Endodermal cell (in vitro differentiated cells): ENCODE data around the gene C16orf86. TPM values are rescaled to one million over a fixed set of nuclear protein-coding genes. Genes with fewer than 3 reads are reported as not detected.

Experiments
- DNase-seq: peaks from one replicate; pipeline ENCODE4 v3.0.0-alpha.2; 2017
- H3K27ac ChIP-seq: 2 replicates; pipeline ENCODE4 v1.5.1; 2013; ENCODE audit warnings: mild to moderate bottlenecking, low read depth, low read length, moderate library complexity
- H3K27me3 ChIP-seq: 2 replicates; pipeline ENCODE4 v1.6.1; 2013; ENCODE audit warnings: mild to moderate bottlenecking, low read length, moderate library complexity; ENCODE audit not compliant: insufficient read depth, control insufficient read depth, poor library complexity, severe bottlenecking
- H3K36me3 ChIP-seq: 2 replicates; pipeline ENCODE4 v1.7.0; 2013; ENCODE audit warnings: mild to moderate bottlenecking, low read length, moderate library complexity; ENCODE audit not compliant: control insufficient read depth, insufficient read depth
- H3K4me1 ChIP-seq: one replicate; pipeline ENCODE4 v1.7.0; 2013; ENCODE audit warnings: low read length; ENCODE audit not compliant: control insufficient read depth, insufficient read depth
- H3K4me3 ChIP-seq: 2 replicates; pipeline ENCODE4 v1.5.1; 2013; ENCODE audit warnings: mild to moderate bottlenecking, low read length, moderate library complexity
- H3K9ac ChIP-seq: 2 replicates; pipeline ENCODE4 v1.6.1; 2013; ENCODE audit warnings: mild to moderate bottlenecking, low read length, moderate library complexity; ENCODE audit not compliant: poor library complexity, severe bottlenecking; ENCODE audit errors: extremely low read depth
- H3K9me3 ChIP-seq: 2 replicates; pipeline ENCODE4 v1.6.1; 2013; ENCODE audit warnings: mild to moderate bottlenecking, low read length, moderate library complexity; ENCODE audit not compliant: control insufficient read depth
- H3K27ac Mint-ChIP-seq: 2 replicates; pipeline ENCODE4 v1.8.0; 2020; ENCODE audit warnings: mixed read lengths
- H3K27me3 Mint-ChIP-seq: 2 replicates; pipeline ENCODE4 v1.8.0; 2021; ENCODE audit warnings: mild to moderate bottlenecking, mixed read lengths; ENCODE audit not compliant: insufficient read depth
- H3K36me3 Mint-ChIP-seq: 2 replicates; pipeline ENCODE4 v1.8.0; 2020; ENCODE audit warnings: low read depth, mixed read lengths
- H3K4me1 Mint-ChIP-seq: 2 replicates; pipeline ENCODE4 v1.8.0; 2020; ENCODE audit warnings: mixed read lengths
- H3K4me3 Mint-ChIP-seq: 2 replicates; pipeline ENCODE4 v1.8.0; 2020; ENCODE audit warnings: mild to moderate bottlenecking, moderate library complexity, mixed read lengths
- H3K9me3 Mint-ChIP-seq: 2 replicates; pipeline ENCODE4 v1.8.0; 2020; ENCODE audit warnings: mild to moderate bottlenecking, mixed read lengths
- CTCF ChIP-seq: fragments of 200-600 bp; sonication (generic); conservative IDR thresholded peaks from 2 replicates; pipeline ENCODE4 v1.5.0; 2021; ENCODE audit warnings: antibody characterized with exemption, mild to moderate bottlenecking
- WGBS, 2 experiments: methylation state at CpG; one replicate each; pipeline versions ENCODE4 v1.1.5 to v1.1.7; 2013; ENCODE audit warnings: missing lambda C conversion rate in 2 of 2, mixed read lengths in 1 of 2; ENCODE audit not compliant: insufficient coverage in 1 of 2, insufficient read length in 1 of 2; 5-methylcytosine and 5-hydroxymethylcytosine counted together
- total RNA-seq, 2 donors: library from RNA; stranded (reverse); fragmentation: NEBNext Ultra II Directional in 1 of 2; extraction: Animal tissue kit (Norgen Biotek cat#: 25700) in 1 of 2; gene quantifications; 2 replicates in 1 of 2; 3 replicates in 1 of 2; pipeline ENCODE4 v1.2.1, GENCODE V29; 2021

Gene C16orf86
- total RNA-seq, 2 donors from 2014 or later, result 3.6 to 4.7 TPM

GRCh38 chr16:67673712-67674580, 7.3 kb downstream of the C16orf86 start:
- Mint-ChIP-seq H3K27me3 (no peaks in the 10 kb centered on the region), H3K4me1 (no peaks in the 10 kb centered on the region), H3K9me3 (no peaks in the 10 kb centered on the region), H3K36me3 (peaks cover 7% of the 10 kb centered on the region), H3K27ac (no peak overlapping the region), H3K4me3 (no peak overlapping the region)
- H3K36me3 ChIP-seq, result no peaks in the 10 kb centered on the region
- no peaks in the 10 kb centered on the region for H3K9me3 ChIP-seq
- no peak overlapping the region for H3K4me3 ChIP-seq
- no peaks in the 10 kb centered on the region for H3K27me3 ChIP-seq
- WGBS, 2 experiments, result 86 to 91% methylated on average over 15 to 21 of the region's 21 CpGs
- no peak overlapping the region for H3K9ac ChIP-seq
- TF ChIP-seq CTCF, result no peak
- peak; percentile 45 for DNase-seq
- H3K4me1 ChIP-seq, result no peaks in the 10 kb centered on the region
- no peak overlapping the region for H3K27ac ChIP-seq

- peaks cover 7% of the 10 kb centered on the region for H3K36me3 Mint-ChIP-seq
- no peaks in the 10 kb centered on the region for H3K4me1 Mint-ChIP-seq
- peak; percentile 44 for DNase-seq
- no peaks in the 10 kb centered on the region for H3K36me3 ChIP-seq
- H3K27ac Mint-ChIP-seq, result no peak overlapping the region
- TF ChIP-seq CTCF, result no peak
- no peaks in the 10 kb centered on the region for H3K9me3 Mint-ChIP-seq
- no peak overlapping the region for H3K27ac ChIP-seq
- no peaks in the 10 kb centered on the region for H3K9me3 ChIP-seq
- WGBS, 2 experiments, result 95 to 97% methylated on average over 23 to 28 of the region's 28 CpGs
- H3K4me1 ChIP-seq, result no peaks in the 10 kb centered on the region
- no peak overlapping the region for H3K9ac ChIP-seq
- no peak overlapping the region for H3K4me3 ChIP-seq
- no peaks in the 10 kb centered on the region for H3K27me3 Mint-ChIP-seq
- no peak overlapping the region for H3K4me3 Mint-ChIP-seq
- no peaks in the 10 kb centered on the region for H3K27me3 ChIP-seq
These were observed 8.4 kb downstream of the C16orf86 start for GRCh38 chr16:67674851-67675578.

- Histone ChIP-seq H3K36me3 (peaks cover 3% of the 10 kb centered on the region), H3K27me3 (no peaks in the 10 kb centered on the region), H3K9ac (no peak overlapping the region), H3K9me3 (no peaks in the 10 kb centered on the region), H3K4me1 (no peaks in the 10 kb centered on the region), H3K4me3 (no peak overlapping the region), H3K27ac (no peak overlapping the region)
- 95% methylated on average over 16 to 17 of the region's 17 CpGs for WGBS, 2 experiments
- Mint-ChIP-seq H3K27ac (no peak overlapping the region), H3K27me3 (no peaks in the 10 kb centered on the region), H3K9me3 (no peaks in the 10 kb centered on the region), H3K4me1 (no peaks in the 10 kb centered on the region), H3K36me3 (peaks cover 12% of the 10 kb centered on the region), H3K4me3 (no peak overlapping the region)
- no peak for TF ChIP-seq CTCF
- no peak for DNase-seq
These were observed 8.9 kb downstream of the C16orf86 start for GRCh38 chr16:67675579-67675935.
